HG03378 (cell line): Measurements from ENCODE around the gene PNMA6E.

Source experiments
- ATAC-seq: cut with Tn5 transposase; IDR thresholded peaks from one replicate; pipeline ENCODE4 v1.9.1; 2021; ENCODE audit warnings: mild to moderate bottlenecking, moderate library complexity; ENCODE audit not compliant: unreplicated experiment

Gene PNMA6E

DNA sequence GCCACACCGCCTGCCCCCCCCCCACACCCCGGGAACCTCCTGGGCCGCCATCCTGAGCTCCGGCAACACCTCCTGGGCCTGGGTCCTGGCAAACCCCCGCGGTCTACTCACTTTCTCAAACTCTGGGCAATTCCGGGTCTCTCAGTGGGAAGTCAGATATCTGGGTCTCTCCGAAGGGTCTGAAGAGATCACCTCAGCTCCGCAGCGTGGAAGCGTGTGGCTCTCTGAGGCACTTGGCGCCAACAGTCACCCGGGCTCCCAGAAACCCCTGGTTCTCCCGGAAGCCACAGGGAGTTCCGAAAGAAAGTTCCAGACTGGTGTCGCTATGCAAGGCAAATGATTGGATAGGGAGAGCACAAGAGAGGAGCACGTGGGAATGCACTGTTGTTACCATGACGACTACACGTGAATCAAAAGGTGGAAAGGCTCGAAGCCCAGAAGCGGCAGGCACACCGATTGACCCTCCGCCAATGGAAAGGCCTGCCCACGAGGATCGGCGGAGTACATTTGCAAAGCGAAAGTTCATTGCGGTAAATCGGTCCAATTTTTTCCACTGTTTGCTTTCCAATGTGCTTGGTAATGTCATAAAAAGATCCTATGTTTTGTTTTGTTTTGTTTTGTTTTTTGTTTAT lies at the start of gene PNMA6E:
Gene PNMA6E (minus strand): TSS at position 218 of the 632 bp plus-strand sequence. CDS start 2,501 bp downstream, outside the sequence.
- ATAC-seq: no peak

DNA sequence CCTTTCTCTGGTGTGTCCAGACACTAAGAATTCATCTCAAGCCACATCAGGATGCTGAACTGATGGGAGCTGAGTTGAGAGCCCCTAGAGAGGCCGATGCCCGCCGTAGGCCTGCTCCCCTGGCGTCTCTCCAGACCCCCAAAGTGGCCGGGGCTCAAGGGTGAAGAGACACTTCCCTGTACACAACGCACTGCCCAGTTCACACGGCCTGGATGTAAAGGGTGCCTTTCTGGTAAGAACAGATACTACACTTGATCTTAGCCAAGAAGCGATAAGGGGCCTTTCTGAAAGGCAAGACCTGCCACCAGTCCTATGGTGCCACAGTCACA lies 49.8 kb upstream of the PNMA6E start:
- no peak for ATAC-seq

DNA sequence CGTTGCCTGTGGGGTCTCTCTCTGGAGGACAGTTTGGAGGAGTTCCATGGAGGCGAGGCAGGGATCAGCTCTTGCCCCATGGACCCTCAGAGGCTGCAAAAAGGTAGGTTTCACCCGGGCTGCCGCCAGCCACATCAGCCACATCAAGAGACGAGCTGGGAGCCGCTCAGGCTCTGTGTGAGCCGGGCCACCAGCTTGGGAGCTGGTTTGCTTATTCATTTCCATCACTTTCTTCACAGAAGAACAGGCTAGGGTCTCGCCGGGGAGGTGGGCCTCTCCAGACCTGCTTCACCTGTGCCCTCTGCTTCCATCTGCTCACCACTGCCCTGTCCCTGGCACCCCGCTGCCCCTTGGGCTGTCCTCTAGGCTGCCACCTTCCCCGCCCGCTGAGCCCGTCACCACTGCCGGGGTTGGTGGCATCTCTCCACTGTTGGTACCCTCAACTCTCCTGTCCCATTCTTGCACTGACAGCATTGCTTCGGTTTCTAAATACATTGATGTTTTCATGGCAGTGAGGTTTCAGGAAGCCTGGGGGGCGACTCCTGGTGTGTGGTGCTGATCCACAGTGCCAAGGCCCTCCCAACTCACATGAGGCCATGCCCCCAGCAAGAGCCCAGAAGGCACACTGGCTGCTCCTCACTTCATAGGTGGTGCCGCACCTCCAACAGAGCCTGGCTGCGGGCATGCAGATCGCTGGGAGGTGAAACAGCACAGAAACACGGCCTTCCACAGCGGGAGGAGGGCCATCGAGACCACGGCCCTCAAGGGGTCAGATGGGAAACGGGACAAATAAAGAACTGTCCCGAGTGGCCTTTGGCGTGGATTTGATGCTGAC lies 49.2 kb upstream of the PNMA6E start:
- ATAC-seq: no peak

- ATAC-seq: no peak
Measured at GRCh38 chrX:153449368-153450113, 48.4 kb upstream of the PNMA6E start.

- no peak for ATAC-seq
Measured at GRCh38 chrX:153448556-153449367, 47.6 kb upstream of the PNMA6E start.

- no peak for ATAC-seq
Measured at GRCh38 chrX:153447581-153447960, 46.4 kb upstream of the PNMA6E start.

GRCh38 chrX:153446950-153447580 lies 45.9 kb upstream of the PNMA6E start:
- no peak for ATAC-seq

- ATAC-seq: no peak
Measured at GRCh38 chrX:153446636-153446936, 45.4 kb upstream of the PNMA6E start.

DNA sequence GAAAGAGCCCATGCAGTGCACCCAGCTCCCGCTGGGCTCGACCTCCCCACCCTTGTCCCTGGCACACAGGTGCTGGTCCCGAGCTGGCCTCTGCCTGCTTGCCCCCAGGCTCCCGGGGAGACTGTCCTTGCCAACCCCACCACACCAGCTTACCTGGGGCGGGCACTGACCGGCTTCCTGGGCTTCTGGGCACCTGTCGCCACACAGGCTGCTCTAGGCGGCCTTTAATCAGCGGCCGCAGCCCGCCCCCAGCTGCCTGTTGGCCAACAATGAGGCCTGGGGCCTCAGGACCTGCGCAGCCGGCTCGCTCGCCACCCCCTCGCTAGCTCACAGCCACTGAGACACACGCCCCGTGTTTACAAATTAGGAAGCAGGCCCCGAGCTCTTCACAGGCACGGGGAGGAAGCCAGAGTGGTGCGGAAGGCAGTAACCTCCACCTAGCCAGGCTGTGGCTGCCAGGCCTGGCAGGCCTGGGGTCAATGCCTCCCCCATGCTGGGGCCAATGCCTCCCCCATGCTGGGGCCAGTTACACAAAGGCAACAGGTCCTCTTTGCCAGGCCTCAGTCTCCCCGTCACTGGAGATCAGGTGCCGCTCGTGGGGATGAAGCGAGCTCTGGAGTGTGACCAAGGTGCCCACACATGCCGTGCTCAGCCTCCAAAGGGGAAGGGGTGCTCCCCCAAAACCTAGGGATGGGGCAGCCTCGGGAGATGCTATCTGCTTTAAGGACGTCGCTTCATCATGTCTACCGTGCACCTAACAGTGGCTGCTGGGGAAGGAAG lies 44.9 kb upstream of the PNMA6E start, which contains the start of gene TREX2:
Gene TREX2 (minus strand): TSS at position 201 of the 780 bp plus-strand sequence. CDS start 626 bp downstream, outside the sequence.
- ATAC-seq: no peak

GRCh38 chrX:153445106-153445855 lies 44.1 kb upstream of the PNMA6E start:
- ATAC-seq: no peak

- ATAC-seq: no peak
Measured at GRCh38 chrX:153444333-153445011, 43.3 kb upstream of the PNMA6E start.

DNA sequence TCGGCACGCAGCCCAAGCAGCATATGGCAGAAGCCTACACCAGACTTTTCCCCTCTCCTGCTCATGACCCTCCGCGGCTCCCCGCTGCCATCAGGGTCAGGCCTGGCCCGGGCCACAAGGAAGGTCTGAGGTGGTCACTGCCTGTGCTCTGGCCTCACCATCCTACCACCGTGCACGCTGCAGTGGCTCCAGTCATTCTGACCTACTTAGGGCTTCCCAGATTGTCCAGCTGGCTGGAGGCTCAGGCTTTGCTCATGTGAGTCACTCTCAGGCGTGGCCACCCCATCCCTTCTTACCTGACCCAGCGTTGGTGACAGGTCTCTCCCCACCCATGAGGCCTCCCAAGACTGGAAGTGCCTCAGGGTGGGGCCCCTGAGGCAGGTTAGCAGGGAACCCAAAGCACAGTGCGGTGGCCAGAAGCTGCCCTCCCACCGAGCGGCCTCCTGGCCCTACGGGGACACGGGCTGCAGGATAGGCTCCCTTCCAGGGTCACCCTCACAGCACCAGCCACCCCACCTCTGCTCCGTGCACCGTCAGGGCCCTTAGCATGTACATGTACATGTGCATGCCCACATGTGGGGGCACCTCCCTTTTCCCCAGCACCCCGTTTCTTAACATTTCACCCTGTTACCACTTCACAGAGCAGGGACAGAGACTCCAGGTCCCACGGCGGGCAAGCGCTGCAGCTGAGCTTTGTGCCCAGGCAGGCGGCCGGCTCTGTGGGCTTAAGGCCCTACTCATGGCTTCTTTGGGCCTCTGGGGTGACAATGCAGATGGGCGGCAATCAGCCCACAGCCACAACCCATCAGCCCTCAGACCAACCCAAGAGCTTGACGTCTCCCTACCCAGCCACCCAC lies 42.6 kb upstream of the PNMA6E start:
- ATAC-seq: no peak

DNA sequence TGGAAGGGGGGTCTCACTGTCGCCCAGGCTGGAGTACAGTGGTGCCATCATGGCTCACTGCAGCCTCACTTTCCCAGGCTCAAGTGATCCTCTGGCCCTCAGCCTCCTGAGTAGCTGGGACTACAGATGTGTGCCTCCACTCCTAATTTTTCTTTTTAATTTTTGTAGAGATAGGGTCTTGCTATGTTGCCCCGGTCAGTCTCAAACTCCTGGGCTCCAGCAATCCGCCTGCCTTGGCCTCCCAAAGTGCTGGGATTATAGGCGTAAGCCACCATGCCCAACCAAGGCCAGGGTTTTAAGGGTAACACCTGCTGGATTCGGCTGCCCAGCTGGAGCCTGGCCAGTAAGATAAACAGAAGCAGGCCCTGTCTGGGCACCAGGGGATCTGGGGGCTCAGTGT lies 41.3 kb upstream of the PNMA6E start:
- no peak for ATAC-seq

GRCh38 chrX:153441981-153442380 lies 40.8 kb upstream of the PNMA6E start:
- ATAC-seq: no peak

GRCh38 chrX:153441296-153441695 lies 40.1 kb upstream of the PNMA6E start:
- ATAC-seq: no peak

DNA sequence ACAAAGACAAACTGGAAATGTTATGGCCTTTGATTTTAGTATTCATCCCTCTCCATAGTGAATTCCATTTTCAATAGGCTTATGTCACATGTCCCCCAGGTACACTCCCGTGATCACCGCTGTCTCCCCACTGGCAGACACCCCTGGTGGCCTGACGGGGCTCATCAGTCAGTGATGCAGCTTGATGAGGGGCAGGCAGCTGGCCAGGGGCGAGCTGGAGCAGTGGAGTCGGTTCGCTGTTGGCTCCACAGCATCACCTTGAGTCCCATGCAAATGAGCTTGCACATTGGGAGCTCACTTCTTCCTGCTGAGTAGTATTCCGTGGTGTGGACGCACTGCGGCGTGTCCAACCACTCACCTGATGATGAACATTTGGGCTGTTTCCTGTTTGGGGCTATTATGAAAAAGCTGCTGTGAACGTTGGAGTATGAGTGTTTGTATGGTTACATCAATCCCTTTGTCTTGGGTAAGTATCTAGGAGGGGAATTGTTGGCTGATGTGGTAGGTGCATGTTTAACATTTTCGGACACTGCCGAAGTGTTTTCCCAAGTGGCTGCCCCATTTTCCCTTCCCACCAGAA lies 39.5 kb upstream of the PNMA6E start:
- ATAC-seq: no peak

DNA sequence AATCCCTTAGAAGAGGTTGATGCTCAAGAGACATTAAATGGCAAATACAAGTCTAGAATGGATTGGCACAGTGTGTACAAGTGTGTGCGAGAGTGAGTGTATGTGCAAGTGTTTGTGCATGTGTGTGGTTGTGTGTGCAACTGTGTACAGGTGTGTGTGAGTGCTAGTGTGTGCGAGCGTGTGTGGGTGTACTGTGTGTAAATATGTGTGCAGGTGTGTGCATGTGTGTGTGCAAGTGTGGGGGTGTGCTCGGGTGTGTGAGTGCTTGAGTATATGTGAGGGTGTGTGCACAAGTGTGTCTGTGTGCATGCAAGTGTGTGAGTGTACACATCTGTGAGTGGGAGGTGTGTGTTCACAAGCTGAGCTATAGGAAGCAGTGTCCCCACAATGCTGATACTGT lies 38.8 kb upstream of the PNMA6E start:
- ATAC-seq: no peak
